ENCODE measurements around the gene EIF1B.

DNA sequence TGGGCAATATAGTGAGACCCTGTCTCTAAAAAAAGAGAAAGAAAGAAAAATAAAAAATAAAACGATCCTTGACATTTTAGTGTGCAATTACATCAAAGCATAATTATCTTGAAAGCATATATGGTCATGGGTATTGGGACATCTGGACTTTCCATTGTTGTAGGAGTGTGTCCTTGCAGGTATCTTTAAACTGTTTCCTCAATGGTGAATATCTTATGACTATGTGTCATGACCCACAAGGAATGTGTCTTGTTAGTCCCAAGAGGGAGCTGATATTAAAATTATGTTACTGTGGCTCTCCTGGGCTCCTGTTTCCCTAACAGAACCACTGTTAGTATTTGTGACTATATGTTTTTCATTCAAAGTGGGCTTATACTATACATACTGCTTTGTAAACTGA, 26.6 kb downstream of the EIF1B start:
- TF ChIP-seq, protein P1, sequence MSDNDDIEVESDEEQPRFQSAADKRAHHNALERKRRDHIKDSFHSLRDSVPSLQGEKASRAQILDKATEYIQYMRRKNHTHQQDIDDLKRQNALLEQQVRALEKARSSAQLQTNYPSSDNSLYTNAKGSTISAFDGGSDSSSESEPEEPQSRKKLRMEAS (IDR thresholded peaks at IDR 0.05; ENCODE audit: low read depth, low read length): no peak
- no peak for TF ChIP-seq POLR2A (IDR thresholded peaks at IDR 0.05; ENCODE audit: extremely low read depth, insufficient read length)
